Gastrocnemius medialis (tissue), 4 donors: ENCODE data around the gene SLC18A2.

Source experiments
- POLR2A ChIP-seq, 2 donors: fragments of 450-650 bp; IDR thresholded peaks; one replicate each; pipeline ENCODE4 v1.6.1; 2017; ENCODE audit warnings: antibody characterized with exemption in 2 of 2, mild to moderate bottlenecking in 2 of 2, moderate library complexity in 2 of 2
- TF ChIP-seq, protein P1 (sequence below), 5 experiments: fragments of 450-650 bp in 3 of 5; fragments of 200-600 bp in 2 of 5; sonication (generic) in 2 of 5; IDR thresholded peaks in 4 of 5; conservative IDR thresholded peaks in 1 of 5; 1 replicate in 4 of 5; 2 replicates in 1 of 5; pipeline ENCODE4 v1.5.1; 2016 to 2019; ENCODE audit warnings: antibody characterized with exemption in 5 of 5, mild to moderate bottlenecking in 3 of 5, moderate library complexity in 3 of 5

DNA sequence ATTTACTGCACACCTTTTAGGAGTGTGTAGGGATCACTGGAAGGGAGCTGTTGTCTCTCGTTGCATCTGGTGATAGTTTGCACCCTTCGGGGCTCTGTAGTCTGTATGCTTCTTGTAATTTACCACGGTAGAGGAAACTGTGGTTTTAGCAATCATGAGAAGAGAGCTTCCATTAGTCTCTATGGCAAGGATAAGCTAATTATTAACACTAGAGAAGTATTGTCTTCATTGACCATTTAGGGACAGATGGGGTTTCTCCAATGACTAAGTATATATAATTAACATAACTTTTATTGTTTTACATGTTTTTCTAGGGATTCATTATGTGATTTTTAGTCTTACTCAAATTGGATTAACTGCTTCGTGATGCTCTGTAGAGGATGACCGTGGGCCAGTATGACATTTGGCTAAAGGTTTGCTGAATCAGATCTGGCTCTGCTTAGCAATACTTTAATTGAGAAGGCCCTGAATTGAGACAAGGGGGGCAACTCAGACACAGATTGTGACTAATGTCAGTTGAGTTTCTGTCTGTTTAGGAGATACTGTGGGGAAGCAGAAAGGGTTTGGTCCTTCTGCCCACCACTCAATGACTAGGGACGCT, 8.7 kb downstream of the SLC18A2 start:
- TF ChIP-seq, protein P1, sequence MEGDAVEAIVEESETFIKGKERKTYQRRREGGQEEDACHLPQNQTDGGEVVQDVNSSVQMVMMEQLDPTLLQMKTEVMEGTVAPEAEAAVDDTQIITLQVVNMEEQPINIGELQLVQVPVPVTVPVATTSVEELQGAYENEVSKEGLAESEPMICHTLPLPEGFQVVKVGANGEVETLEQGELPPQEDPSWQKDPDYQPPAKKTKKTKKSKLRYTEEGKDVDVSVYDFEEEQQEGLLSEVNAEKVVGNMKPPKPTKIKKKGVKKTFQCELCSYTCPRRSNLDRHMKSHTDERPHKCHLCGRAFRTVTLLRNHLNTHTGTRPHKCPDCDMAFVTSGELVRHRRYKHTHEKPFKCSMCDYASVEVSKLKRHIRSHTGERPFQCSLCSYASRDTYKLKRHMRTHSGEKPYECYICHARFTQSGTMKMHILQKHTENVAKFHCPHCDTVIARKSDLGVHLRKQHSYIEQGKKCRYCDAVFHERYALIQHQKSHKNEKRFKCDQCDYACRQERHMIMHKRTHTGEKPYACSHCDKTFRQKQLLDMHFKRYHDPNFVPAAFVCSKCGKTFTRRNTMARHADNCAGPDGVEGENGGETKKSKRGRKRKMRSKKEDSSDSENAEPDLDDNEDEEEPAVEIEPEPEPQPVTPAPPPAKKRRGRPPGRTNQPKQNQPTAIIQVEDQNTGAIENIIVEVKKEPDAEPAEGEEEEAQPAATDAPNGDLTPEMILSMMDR (IDR thresholded peaks at IDR 0.05 in 4 of 5, conservative IDR thresholded peaks at IDR 0.05 in 1 of 5) = no peak
- TF ChIP-seq POLR2A (IDR thresholded peaks at IDR 0.05) = no peak
